Measurements from ENCODE around the gene CLEC18C. TPM values are rescaled to one million over a fixed set of nuclear protein-coding genes. Genes with fewer than 3 reads are reported as not detected.

The CLEC18C gene
- total and polyA plus RNA-seq, 3 donors from 2014 or later = 3.1 to 31.9 (median 7.9) TPM

Small RNA genes lying within 50 kb of the gene (small RNA-seq; reads per million reads assigned to genes)
- 0 reads per million in 2 donors for gene AC009060.2

Other genes with a start within 250 kb of the CLEC18C start
- gene CLEC18A, start 222.5 kb upstream of the CLEC18C start, total RNA-seq = 10 to 100 TPM; 12.6 to 15.7 TPM
- 10.0 TPM for gene CLEC18A, start 222.5 kb upstream of the CLEC18C start, polyA plus RNA-seq (ENCODE audit: insufficient read depth, low read depth, low replicate concordance)
- gene PDPR, start 59.5 kb upstream of the CLEC18C start, total RNA-seq = 10 to 100 TPM; 53.6 to 56.0 TPM
- 28.6 TPM for gene PDPR, start 59.5 kb upstream of the CLEC18C start, polyA plus RNA-seq (ENCODE audit: insufficient read depth, low read depth, low replicate concordance)
- 10 to 100 TPM; 33.6 to 38.6 TPM for gene EXOSC6, start 78.2 kb downstream of the CLEC18C start, total RNA-seq
- 9.4 TPM for gene EXOSC6, start 78.2 kb downstream of the CLEC18C start, polyA plus RNA-seq (ENCODE audit: insufficient read depth, low read depth, low replicate concordance)
- gene AARS1, start 115.7 kb downstream of the CLEC18C start, total RNA-seq = 10 to 100 TPM; 68.7 to 68.9 TPM
- gene AARS1, start 115.7 kb downstream of the CLEC18C start, polyA plus RNA-seq (ENCODE audit: insufficient read depth, low read depth, low replicate concordance) = 56.8 TPM
- 10 to 100 TPM; 59.5 to 80.2 TPM for gene DDX19B, start 125.4 kb downstream of the CLEC18C start, total RNA-seq
- gene DDX19B, start 125.4 kb downstream of the CLEC18C start, polyA plus RNA-seq (ENCODE audit: insufficient read depth, low read depth, low replicate concordance) = 123 TPM
- gene DDX19A, start 173.1 kb downstream of the CLEC18C start, total RNA-seq = 10 to 100 TPM; 41.3 to 43.5 TPM
- gene DDX19A, start 173.1 kb downstream of the CLEC18C start, polyA plus RNA-seq (ENCODE audit: insufficient read depth, low read depth, low replicate concordance) = 26.5 TPM